ENCODE measurements around the gene ELOA.
"Not testable (repeated sequence)": the region's sequence is repeated elsewhere in the genome, so short reads cannot be mapped to it uniquely, and the experiment has no call there.

The ELOA gene

GRCh38 chr1:23743287-23744152 lies at the start of gene ELOA:
Gene ELOA (plus strand): TSS chr1:23743471. CDS start chr1:23743504, 33 bp downstream.
- peak; percentile 88 for DNase-seq

- no peak for DNase-seq
These were observed 49.7 kb upstream of the ELOA start for GRCh38 chr1:23693599-23693998.

- no peak for DNase-seq
These were observed 48.9 kb upstream of the ELOA start for GRCh38 chr1:23694371-23694770.

- DNase-seq, result no peak
These were observed 47.6 kb upstream of the ELOA start for GRCh38 chr1:23695667-23696066.

- no peak for DNase-seq
These were observed 46.8 kb upstream of the ELOA start for GRCh38 chr1:23696335-23696989.

GRCh38 chr1:23698466-23698865 lies 44.8 kb upstream of the ELOA start:
- no peak for DNase-seq

GRCh38 chr1:23699280-23700179 lies 43.7 kb upstream of the ELOA start:
- no peak for DNase-seq

GRCh38 chr1:23701310-23701709 lies 42.0 kb upstream of the ELOA start:
- DNase-seq, result no peak

- no peak for DNase-seq
These were observed 41.3 kb upstream of the ELOA start for GRCh38 chr1:23701996-23702395.

- peak; percentile 70 for DNase-seq
These were observed 38.3 kb upstream of the ELOA start for GRCh38 chr1:23704834-23705495.

GRCh38 chr1:23709229-23709628 lies 34.0 kb upstream of the ELOA start:
- DNase-seq, result no peak

- peak; percentile 92 for DNase-seq
These were observed 24.8 kb upstream of the ELOA start for GRCh38 chr1:23718482-23718881.

GRCh38 chr1:23719162-23719820 lies 24.0 kb upstream of the ELOA start:
- peak; percentile 28 for DNase-seq

GRCh38 chr1:23720256-23720995 lies 22.8 kb upstream of the ELOA start:
- no peak for DNase-seq

- DNase-seq, result no peak
These were observed 20.6 kb upstream of the ELOA start for GRCh38 chr1:23722652-23723051.

GRCh38 chr1:23726686-23727085 lies 16.6 kb upstream of the ELOA start:
- no peak for DNase-seq

- no peak for DNase-seq
These were observed 15.9 kb upstream of the ELOA start for GRCh38 chr1:23727362-23727811.

- DNase-seq, result no peak
These were observed 10.7 kb upstream of the ELOA start for GRCh38 chr1:23732363-23733224.

GRCh38 chr1:23733281-23733680 lies 10.0 kb upstream of the ELOA start:
- not testable (repeated sequence) for DNase-seq

- DNase-seq, result no peak
These were observed 6.7 kb upstream of the ELOA start for GRCh38 chr1:23736437-23737134.

Measured in NCI-H82 (cell line).